ENCODE measurements around the gene LDLRAD4.

The LDLRAD4 gene

DNA sequence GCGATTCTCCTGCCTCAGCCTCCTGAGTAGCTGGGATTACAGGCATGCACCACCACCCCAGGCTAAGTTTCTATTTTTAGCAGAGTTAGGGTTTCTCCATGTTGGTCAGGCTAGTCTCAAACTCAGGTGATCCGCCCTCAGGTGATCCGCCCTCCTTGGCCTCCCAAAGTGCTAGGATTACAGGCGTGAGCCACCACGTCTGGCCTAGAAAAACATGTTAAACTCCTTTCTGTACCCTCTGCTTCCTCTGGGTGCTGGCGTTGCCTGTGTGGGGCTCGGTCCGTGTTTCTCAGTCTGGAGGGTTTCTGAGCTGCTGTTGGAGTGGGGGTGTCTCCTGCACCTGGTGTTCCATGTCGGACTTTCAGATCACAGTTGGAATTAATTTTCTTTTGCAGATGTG is 17.9 kb downstream of the LDLRAD4 start:
- Histone ChIP-seq H3K9ac (ENCODE audit: low read depth in 1 of 2, low read length in 2 of 2) (no peak overlapping the region), H3K4me3 (ENCODE audit: low read depth in 1 of 2, low read length in 2 of 2) (no peak overlapping the region), H3K4me1 (ENCODE audit: control insufficient read depth in 1 of 2, insufficient read depth in 2 of 2, low read length in 2 of 2) (peaks cover 0 to 3% of the 10 kb centered on the region in 2 donors), H3K27me3 (ENCODE audit: control insufficient read depth in 1 of 2, insufficient read depth in 2 of 2, low read length in 2 of 2) (no peaks in the 10 kb centered on the region), H3K36me3 (ENCODE audit: control insufficient read depth in 1 of 2, insufficient read depth in 2 of 2, low read length in 2 of 2) (peaks cover 0 to 3% of the 10 kb centered on the region in 2 donors), H3K27ac (ENCODE audit: low read depth, low read length) (no peak overlapping the region), H3K9me3 (ENCODE audit: control insufficient read depth in 1 of 2, low read length in 2 of 2) (no peaks in the 10 kb centered on the region)

DNA sequence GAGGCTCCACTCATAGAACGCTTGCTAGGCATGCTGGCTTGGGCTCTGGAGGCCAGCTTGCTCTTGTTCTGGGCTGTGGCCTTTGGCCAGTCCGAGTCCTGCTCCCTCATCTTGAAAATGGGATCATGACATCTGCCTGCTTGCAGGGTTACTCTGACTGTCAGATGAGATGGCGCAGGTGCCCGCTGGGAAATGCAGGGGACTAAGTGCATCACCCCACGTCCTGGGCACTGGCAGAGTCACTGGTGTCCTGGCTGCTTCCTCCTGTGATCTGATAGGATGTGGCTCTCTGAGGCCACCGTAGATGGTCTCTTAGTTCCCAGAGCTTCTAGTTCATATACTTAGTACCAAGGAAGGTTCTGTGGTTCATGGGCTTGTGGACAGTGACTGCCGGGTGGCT is 18.5 kb downstream of the LDLRAD4 start:
- Histone ChIP-seq H3K27ac (ENCODE audit: low read depth, low read length) (no peak overlapping the region), H3K36me3 (ENCODE audit: control insufficient read depth in 1 of 2, insufficient read depth in 2 of 2, low read length in 2 of 2) (peaks cover 0 to 3% of the 10 kb centered on the region in 2 donors), H3K9ac (ENCODE audit: low read depth in 1 of 2, low read length in 2 of 2) (no peak overlapping the region), H3K9me3 (ENCODE audit: control insufficient read depth in 1 of 2, low read length in 2 of 2) (no peaks in the 10 kb centered on the region), H3K4me1 (ENCODE audit: control insufficient read depth in 1 of 2, insufficient read depth in 2 of 2, low read length in 2 of 2) (peaks cover 0 to 3% of the 10 kb centered on the region in 2 donors), H3K27me3 (ENCODE audit: control insufficient read depth in 1 of 2, insufficient read depth in 2 of 2, low read length in 2 of 2) (no peaks in the 10 kb centered on the region), H3K4me3 (ENCODE audit: low read depth in 1 of 2, low read length in 2 of 2) (no peak overlapping the region)

DNA sequence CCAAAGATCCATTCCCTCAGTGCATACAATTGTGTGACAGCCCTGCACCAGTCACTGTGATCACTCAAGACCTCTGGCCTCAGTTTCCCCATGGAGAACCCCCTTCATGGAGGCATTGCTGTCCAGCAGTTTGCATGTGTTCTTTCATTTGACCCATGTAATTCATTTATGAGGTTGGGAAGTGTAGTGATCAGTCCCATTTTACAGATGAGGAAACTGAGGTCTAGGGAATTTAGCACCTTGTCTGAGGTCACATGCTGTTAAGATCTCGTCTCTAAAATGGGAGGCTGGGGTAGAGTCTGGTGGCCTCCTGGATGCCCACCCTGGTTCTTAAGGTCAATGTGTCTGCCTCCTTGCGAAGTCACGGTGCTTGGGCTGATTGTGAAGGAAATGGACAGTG is 19.1 kb downstream of the LDLRAD4 start:
- no peak overlapping the region for H3K27ac ChIP-seq (ENCODE audit: low read depth, low read length)
- no peak overlapping the region for H3K9ac ChIP-seq (ENCODE audit: low read depth in 1 of 2, low read length in 2 of 2)
- peaks cover 0 to 3% of the 10 kb centered on the region in 2 donors for H3K36me3 ChIP-seq (ENCODE audit: control insufficient read depth in 1 of 2, insufficient read depth in 2 of 2, low read length in 2 of 2)
- peaks cover 0 to 3% of the 10 kb centered on the region in 2 donors for H3K4me1 ChIP-seq (ENCODE audit: control insufficient read depth in 1 of 2, insufficient read depth in 2 of 2, low read length in 2 of 2)
- no peaks in the 10 kb centered on the region for H3K9me3 ChIP-seq (ENCODE audit: control insufficient read depth in 1 of 2, low read length in 2 of 2)
- no peak overlapping the region for H3K4me3 ChIP-seq (ENCODE audit: low read depth in 1 of 2, low read length in 2 of 2)
- no peaks in the 10 kb centered on the region for H3K27me3 ChIP-seq (ENCODE audit: control insufficient read depth in 1 of 2, insufficient read depth in 2 of 2, low read length in 2 of 2)

DNA sequence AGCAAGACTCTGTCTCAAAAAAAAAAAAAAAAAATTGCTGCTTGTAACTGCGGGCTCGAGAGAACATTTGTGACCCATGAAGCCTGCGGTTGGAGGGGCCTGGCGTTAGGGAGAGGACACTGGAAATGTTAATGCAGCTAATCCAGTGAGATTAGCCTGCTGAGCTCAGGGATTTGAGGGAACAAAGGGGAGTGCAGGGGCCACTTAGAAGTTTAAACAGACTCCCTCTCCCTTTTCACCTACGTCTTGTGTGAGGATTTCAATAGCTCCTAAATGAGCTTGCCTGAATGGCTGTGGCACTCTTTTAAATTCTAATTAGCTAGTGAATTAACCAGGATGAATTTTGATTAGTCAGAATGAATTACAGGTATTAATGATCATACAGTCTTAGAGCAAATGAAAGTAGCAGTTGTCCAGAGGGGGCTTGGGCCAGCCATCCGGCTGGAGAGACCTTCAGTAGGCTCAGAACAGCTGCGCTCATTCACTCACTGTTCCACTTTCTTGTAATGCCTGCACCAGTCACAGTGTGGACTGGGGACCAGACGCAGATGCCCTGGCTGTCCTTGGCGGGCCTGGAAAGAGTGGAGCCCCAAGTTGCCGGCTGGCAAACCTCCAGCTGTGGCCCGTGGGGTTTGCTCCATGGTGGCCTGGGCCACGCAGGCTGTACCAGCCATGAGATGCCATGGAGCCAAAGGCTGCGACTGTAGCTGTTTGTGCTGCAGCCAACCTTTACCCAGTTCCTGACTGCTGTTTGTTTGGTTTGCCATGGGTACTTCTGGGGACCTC is 20.8 kb downstream of the LDLRAD4 start:
- Histone ChIP-seq H3K4me1 (ENCODE audit: control insufficient read depth in 1 of 2, insufficient read depth in 2 of 2, low read length in 2 of 2) (peaks cover 0 to 3% of the 10 kb centered on the region in 2 donors), H3K27ac (ENCODE audit: low read depth, low read length) (no peak overlapping the region), H3K9ac (ENCODE audit: low read depth in 1 of 2, low read length in 2 of 2) (no peak overlapping the region), H3K36me3 (ENCODE audit: control insufficient read depth in 1 of 2, insufficient read depth in 2 of 2, low read length in 2 of 2) (no peaks in the 10 kb centered on the region), H3K4me3 (ENCODE audit: low read depth in 1 of 2, low read length in 2 of 2) (no peak overlapping the region), H3K9me3 (ENCODE audit: control insufficient read depth in 1 of 2, low read length in 2 of 2) (no peaks in the 10 kb centered on the region), H3K27me3 (ENCODE audit: control insufficient read depth in 1 of 2, insufficient read depth in 2 of 2, low read length in 2 of 2) (no peaks in the 10 kb centered on the region)

DNA sequence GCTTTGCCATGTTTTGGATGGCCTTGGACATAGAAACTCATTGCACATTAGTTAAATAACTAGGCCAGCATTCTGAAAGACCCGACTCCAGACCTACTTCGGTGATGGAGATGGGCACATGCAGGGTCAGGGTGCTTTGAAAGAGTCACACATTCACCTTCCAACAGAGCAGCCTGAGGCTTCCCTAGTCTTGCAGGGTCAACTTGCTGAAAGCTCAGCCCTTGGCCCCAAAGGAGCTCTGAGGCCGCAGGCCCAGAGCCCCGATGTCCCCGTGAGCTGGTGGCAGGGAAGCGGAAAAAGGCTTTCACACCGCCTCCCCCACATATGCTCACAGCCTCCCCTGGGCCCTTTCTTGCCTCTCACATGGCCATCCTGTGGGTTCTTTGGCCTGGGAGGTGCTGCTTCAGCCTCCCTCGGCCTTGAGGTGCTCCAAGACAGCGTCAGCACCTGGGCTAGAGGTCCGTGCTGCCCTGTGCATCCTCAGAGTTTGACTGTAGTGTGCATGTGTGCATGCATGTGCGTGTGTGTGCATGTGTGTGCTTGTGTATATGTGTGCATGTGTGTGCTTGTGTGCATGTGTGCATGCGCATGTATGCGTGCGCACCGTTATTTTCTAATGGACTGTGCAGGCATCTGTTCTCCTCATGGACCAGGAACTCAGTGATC is 21.6 kb downstream of the LDLRAD4 start:
- H3K9ac ChIP-seq (ENCODE audit: low read depth in 1 of 2, low read length in 2 of 2) = no peak overlapping the region
- H3K27me3 ChIP-seq (ENCODE audit: control insufficient read depth in 1 of 2, insufficient read depth in 2 of 2, low read length in 2 of 2) = no peaks in the 10 kb centered on the region
- H3K27ac ChIP-seq (ENCODE audit: low read depth, low read length) = no peak overlapping the region
- H3K9me3 ChIP-seq (ENCODE audit: control insufficient read depth in 1 of 2, low read length in 2 of 2) = no peaks in the 10 kb centered on the region
- H3K36me3 ChIP-seq (ENCODE audit: control insufficient read depth in 1 of 2, insufficient read depth in 2 of 2, low read length in 2 of 2) = no peaks in the 10 kb centered on the region
- no peak overlapping the region for H3K4me3 ChIP-seq (ENCODE audit: low read depth in 1 of 2, low read length in 2 of 2)
- H3K4me1 ChIP-seq (ENCODE audit: control insufficient read depth in 1 of 2, insufficient read depth in 2 of 2, low read length in 2 of 2) = peaks cover 0 to 3% of the 10 kb centered on the region in 2 donors

DNA sequence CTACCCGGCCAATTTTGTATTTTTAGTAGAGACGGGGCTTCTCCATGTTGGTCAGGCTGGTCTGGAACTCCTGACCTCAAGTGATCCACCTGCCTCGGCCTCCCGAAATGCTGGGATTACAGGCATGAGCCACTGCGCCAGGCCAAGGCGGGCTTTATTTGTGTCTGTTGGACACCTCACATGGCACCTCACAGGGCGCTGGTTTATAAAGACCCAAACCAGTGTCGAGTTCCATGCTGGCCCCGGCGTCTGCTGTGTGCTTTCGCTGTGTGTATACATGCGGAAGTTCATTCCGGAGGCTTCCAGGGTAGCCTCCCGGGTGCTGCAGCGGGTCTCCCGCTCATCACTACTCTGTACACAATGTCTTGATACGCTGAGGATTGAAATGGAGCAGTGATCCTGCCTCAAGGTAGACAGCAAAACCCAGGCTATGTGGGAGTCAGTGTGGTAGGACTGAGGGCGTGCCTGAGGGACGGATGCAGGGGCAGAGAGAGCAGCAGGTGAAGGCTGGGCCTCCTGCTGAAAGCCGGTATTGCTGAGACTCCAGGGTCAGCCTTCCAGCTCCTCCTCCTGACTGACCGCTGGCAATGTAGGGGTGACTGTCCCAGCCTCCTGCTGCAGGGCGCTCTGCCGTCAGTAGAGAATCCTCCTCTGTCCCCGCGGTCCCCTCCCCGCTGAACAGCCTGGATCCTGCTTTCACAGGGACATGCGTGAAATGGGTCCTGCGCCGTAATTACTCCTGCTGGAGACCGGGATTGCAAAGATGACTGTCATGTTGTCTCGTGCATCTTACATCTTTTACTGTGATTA is 22.7 kb downstream of the LDLRAD4 start:
- Histone ChIP-seq H3K36me3 (ENCODE audit: control insufficient read depth in 1 of 2, insufficient read depth in 2 of 2, low read length in 2 of 2) (no peaks in the 10 kb centered on the region), H3K9ac (ENCODE audit: low read depth in 1 of 2, low read length in 2 of 2) (no peak overlapping the region), H3K27ac (ENCODE audit: low read depth, low read length) (no peak overlapping the region), H3K27me3 (ENCODE audit: control insufficient read depth in 1 of 2, insufficient read depth in 2 of 2, low read length in 2 of 2) (no peaks in the 10 kb centered on the region), H3K4me1 (ENCODE audit: control insufficient read depth in 1 of 2, insufficient read depth in 2 of 2, low read length in 2 of 2) (no peaks in the 10 kb centered on the region), H3K4me3 (ENCODE audit: low read depth in 1 of 2, low read length in 2 of 2) (no peak overlapping the region), H3K9me3 (ENCODE audit: control insufficient read depth in 1 of 2, low read length in 2 of 2) (no peaks in the 10 kb centered on the region)

DNA sequence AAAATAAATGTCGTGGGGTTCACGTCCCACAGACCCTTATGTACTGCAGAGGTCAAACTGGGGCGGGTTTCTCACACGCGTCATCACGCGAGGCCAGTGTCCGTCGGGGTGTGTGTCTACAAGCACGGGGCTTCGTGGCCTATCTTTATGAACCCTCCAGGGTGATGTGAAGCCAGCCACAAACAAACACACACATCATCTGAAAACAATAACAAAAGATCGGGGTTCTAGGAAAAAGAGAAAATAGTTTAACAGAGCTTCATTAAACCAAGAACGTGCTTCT is 23.3 kb downstream of the LDLRAD4 start:
- Histone ChIP-seq H3K9ac (ENCODE audit: low read depth in 1 of 2, low read length in 2 of 2) (no peak overlapping the region), H3K27ac (ENCODE audit: low read depth, low read length) (no peak overlapping the region), H3K9me3 (ENCODE audit: control insufficient read depth in 1 of 2, low read length in 2 of 2) (no peaks in the 10 kb centered on the region), H3K4me3 (ENCODE audit: low read depth in 1 of 2, low read length in 2 of 2) (no peak overlapping the region), H3K4me1 (ENCODE audit: control insufficient read depth in 1 of 2, insufficient read depth in 2 of 2, low read length in 2 of 2) (no peaks in the 10 kb centered on the region), H3K27me3 (ENCODE audit: control insufficient read depth in 1 of 2, insufficient read depth in 2 of 2, low read length in 2 of 2) (no peaks in the 10 kb centered on the region), H3K36me3 (ENCODE audit: control insufficient read depth in 1 of 2, insufficient read depth in 2 of 2, low read length in 2 of 2) (no peaks in the 10 kb centered on the region)

DNA sequence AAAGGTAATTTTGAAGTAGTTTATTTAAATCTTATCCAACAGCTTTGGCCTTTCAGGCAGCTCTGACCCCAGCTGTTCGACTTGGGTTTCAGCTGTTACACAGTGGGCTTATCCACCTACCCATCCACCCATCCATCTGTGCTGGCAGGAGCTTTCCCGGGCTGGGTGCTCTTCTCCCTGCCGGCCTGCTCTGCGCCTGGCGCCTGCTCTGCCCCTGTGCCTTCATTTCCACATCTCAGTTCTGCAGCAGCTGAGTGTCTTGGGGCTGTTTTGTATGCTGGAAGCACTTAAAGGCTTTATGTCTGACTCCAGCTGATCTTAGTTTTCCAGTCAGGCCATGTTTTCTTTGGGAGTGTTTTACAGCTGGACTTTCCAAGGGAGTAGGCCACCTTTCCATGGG is 24.2 kb downstream of the LDLRAD4 start:
- Histone ChIP-seq H3K27me3 (ENCODE audit: control insufficient read depth in 1 of 2, insufficient read depth in 2 of 2, low read length in 2 of 2) (no peaks in the 10 kb centered on the region), H3K4me1 (ENCODE audit: control insufficient read depth in 1 of 2, insufficient read depth in 2 of 2, low read length in 2 of 2) (no peaks in the 10 kb centered on the region), H3K36me3 (ENCODE audit: control insufficient read depth in 1 of 2, insufficient read depth in 2 of 2, low read length in 2 of 2) (no peaks in the 10 kb centered on the region), H3K27ac (ENCODE audit: low read depth, low read length) (no peak overlapping the region), H3K9ac (ENCODE audit: low read depth in 1 of 2, low read length in 2 of 2) (no peak overlapping the region), H3K9me3 (ENCODE audit: control insufficient read depth in 1 of 2, low read length in 2 of 2) (no peaks in the 10 kb centered on the region), H3K4me3 (ENCODE audit: low read depth in 1 of 2, low read length in 2 of 2) (no peak overlapping the region)

DNA sequence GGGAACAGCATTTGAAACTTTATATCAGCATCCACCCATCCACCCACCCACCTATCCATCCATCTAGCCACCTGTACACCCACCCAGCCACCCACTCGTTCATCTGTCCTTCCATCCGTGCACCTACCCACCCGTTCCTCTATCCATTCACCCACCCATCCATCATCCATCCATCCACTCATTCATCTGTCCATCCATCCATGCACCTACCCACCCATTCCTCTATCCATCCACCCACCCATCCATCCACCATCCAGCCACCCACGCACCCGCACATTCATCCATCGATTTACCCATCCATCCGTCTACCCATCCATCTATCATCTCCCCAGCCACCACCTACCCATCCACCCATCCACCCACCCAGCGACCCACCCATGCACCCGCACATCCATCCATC is 24.8 kb downstream of the LDLRAD4 start:
- Histone ChIP-seq H3K9me3 (ENCODE audit: control insufficient read depth in 1 of 2, low read length in 2 of 2) (no peaks in the 10 kb centered on the region), H3K4me3 (ENCODE audit: low read depth in 1 of 2, low read length in 2 of 2) (no peak overlapping the region), H3K9ac (ENCODE audit: low read depth in 1 of 2, low read length in 2 of 2) (no peak overlapping the region), H3K27ac (ENCODE audit: low read depth, low read length) (no peak overlapping the region), H3K36me3 (ENCODE audit: control insufficient read depth in 1 of 2, insufficient read depth in 2 of 2, low read length in 2 of 2) (no peaks in the 10 kb centered on the region), H3K27me3 (ENCODE audit: control insufficient read depth in 1 of 2, insufficient read depth in 2 of 2, low read length in 2 of 2) (no peaks in the 10 kb centered on the region), H3K4me1 (ENCODE audit: control insufficient read depth in 1 of 2, insufficient read depth in 2 of 2, low read length in 2 of 2) (no peaks in the 10 kb centered on the region)

DNA sequence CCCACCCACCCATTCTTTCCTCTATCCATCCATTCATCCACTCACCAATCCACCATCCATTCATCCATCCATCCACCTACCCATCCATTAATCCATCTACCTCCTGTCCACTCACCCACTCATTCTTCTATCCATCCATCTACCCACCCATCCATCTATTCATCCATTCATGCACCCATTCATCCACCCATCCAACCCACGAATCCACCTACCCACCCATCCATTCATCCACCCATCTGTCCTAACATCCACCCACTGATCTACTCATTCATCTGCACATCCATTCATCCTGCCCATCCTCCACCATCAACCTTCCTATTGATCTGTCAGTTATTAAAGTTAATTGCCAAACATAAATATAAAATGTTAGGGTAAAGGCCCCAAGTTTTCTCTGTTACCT is 25.6 kb downstream of the LDLRAD4 start:
- no peaks in the 10 kb centered on the region for H3K36me3 ChIP-seq (ENCODE audit: control insufficient read depth in 1 of 2, insufficient read depth in 2 of 2, low read length in 2 of 2)
- H3K4me1 ChIP-seq (ENCODE audit: control insufficient read depth in 1 of 2, insufficient read depth in 2 of 2, low read length in 2 of 2) = no peaks in the 10 kb centered on the region
- H3K27ac ChIP-seq (ENCODE audit: low read depth, low read length) = no peak overlapping the region
- no peak overlapping the region for H3K9ac ChIP-seq (ENCODE audit: low read depth in 1 of 2, low read length in 2 of 2)
- H3K4me3 ChIP-seq (ENCODE audit: low read depth in 1 of 2, low read length in 2 of 2) = no peak overlapping the region
- H3K9me3 ChIP-seq (ENCODE audit: control insufficient read depth in 1 of 2, low read length in 2 of 2) = no peaks in the 10 kb centered on the region
- no peaks in the 10 kb centered on the region for H3K27me3 ChIP-seq (ENCODE audit: control insufficient read depth in 1 of 2, insufficient read depth in 2 of 2, low read length in 2 of 2)

Measured in duodenal mucosa (tissue), 2 donors.